CD14-positive monocyte (primary cell): ENCODE results near the gene OLFM1. TPM values are rescaled to one million over a fixed set of nuclear protein-coding genes. Genes with fewer than 3 reads are reported as not detected.

Experiments used
- DNase-seq, 3 donors: peaks; one replicate each; pipeline ENCODE4 v3.0.0-alpha.2; 2011 to 2022
- H2AFZ ChIP-seq: 2 replicates; pipeline ENCODE4 v1.6.0; 2012; ENCODE audit warnings: mild to moderate bottlenecking, low read depth, low read length, inconsistent platforms; ENCODE audit not compliant: insufficient read depth, poor library complexity, severe bottlenecking
- H3K27ac ChIP-seq, 2 donors: 1 replicate in 1 of 2; 2 replicates in 1 of 2; pipeline ENCODE4 v1.5.1; 2012 to 2013; ENCODE audit warnings: low read length in 2 of 2, control low read depth in 1 of 2, inconsistent platforms in 1 of 2, low read depth in 1 of 2, mild to moderate bottlenecking in 1 of 2
- H3K27me3 ChIP-seq, 2 donors: one replicate each; pipeline versions ENCODE4 v1.6.0 to v1.6.1; 2011 to 2013; ENCODE audit warnings: low read length in 2 of 2; ENCODE audit not compliant: control insufficient read depth in 2 of 2, insufficient read depth in 2 of 2
- H3K36me3 ChIP-seq, 2 donors: replicated peaks in 1 of 2; 1 replicate in 1 of 2; 2 replicates in 1 of 2; pipeline versions ENCODE4 v1.5.1 to v1.6.1; 2012 to 2013; ENCODE audit warnings: low read length in 2 of 2, control low read depth in 1 of 2, inconsistent platforms in 1 of 2, mild to moderate bottlenecking in 1 of 2; ENCODE audit not compliant: insufficient read depth in 2 of 2, control insufficient read depth in 1 of 2
- H3K4me1 ChIP-seq, 2 donors: 1 replicate in 1 of 2; 2 replicates in 1 of 2; pipeline versions ENCODE4 v1.5.1 to v1.6.1; 2012 to 2013; ENCODE audit warnings: low read length in 2 of 2, control low read depth in 1 of 2, inconsistent platforms in 1 of 2, mild to moderate bottlenecking in 1 of 2, moderate library complexity in 1 of 2; ENCODE audit not compliant: insufficient read depth in 2 of 2, control insufficient read depth in 1 of 2
- H3K4me2 ChIP-seq: replicated peaks from 2 replicates; pipeline ENCODE3; 2012; ENCODE audit warnings: low read length, moderate library complexity, mild to moderate bottlenecking; ENCODE audit not compliant: poor library complexity, severe bottlenecking; ENCODE audit errors: extremely low read depth
- H3K4me3 ChIP-seq, 3 experiments: fragments of 200-600 bp in 1 of 3; sonication (generic) in 1 of 3; replicated peaks in 1 of 3; 1 replicate in 2 of 3; 2 replicates in 1 of 3; pipeline ENCODE4 v1.5.1; 2011 to 2013; ENCODE audit warnings: low read length in 3 of 3, mild to moderate bottlenecking in 3 of 3, control low read depth in 2 of 3, low read depth in 2 of 3, inconsistent platforms in 1 of 3, moderate library complexity in 1 of 3
- H3K79me2 ChIP-seq: 2 replicates; pipeline ENCODE4 v1.6.0; 2012; ENCODE audit warnings: mild to moderate bottlenecking, control low read depth, inconsistent platforms, low read length, moderate library complexity; ENCODE audit not compliant: insufficient read depth
- H3K9ac ChIP-seq: 2 replicates; pipeline ENCODE4 v1.6.0; 2017; ENCODE audit warnings: low read length, mild to moderate bottlenecking; ENCODE audit not compliant: insufficient read depth, poor library complexity, severe bottlenecking
- H3K9me3 ChIP-seq, 2 donors: replicated peaks in 1 of 2; 1 replicate in 1 of 2; 2 replicates in 1 of 2; pipeline versions ENCODE4 v1.5.1 to v1.6.1; 2012 to 2013; ENCODE audit warnings: low read length in 2 of 2, control low read depth in 1 of 2; ENCODE audit not compliant: control insufficient read depth in 1 of 2, insufficient read depth in 1 of 2
- H4K20me1 ChIP-seq: 2 replicates; pipeline ENCODE4 v1.6.0; 2012; ENCODE audit warnings: mild to moderate bottlenecking, low read length, control low read depth, moderate library complexity; ENCODE audit not compliant: insufficient read depth
- H3K27ac Mint-ChIP-seq, 7 donors: one replicate each; pipeline ENCODE4 v1.8.0; 2020; ENCODE audit warnings: mild to moderate bottlenecking in 7 of 7, mixed read lengths in 7 of 7, moderate library complexity in 6 of 7, inconsistent platforms in 2 of 7
- H3K27me3 Mint-ChIP-seq, 3 donors: one replicate each; pipeline ENCODE4 v1.8.0; 2021 to 2022; ENCODE audit warnings: low read depth in 3 of 3, mild to moderate bottlenecking in 3 of 3, mixed read lengths in 3 of 3, moderate library complexity in 3 of 3, inconsistent platforms in 1 of 3
- H3K36me3 Mint-ChIP-seq, 2 donors: one replicate each; pipeline ENCODE4 v1.8.0; 2020; ENCODE audit warnings: mixed read lengths in 2 of 2, inconsistent platforms in 1 of 2, mild to moderate bottlenecking in 1 of 2
- H3K4me1 Mint-ChIP-seq: one replicate; pipeline ENCODE4 v1.8.0; 2020; ENCODE audit warnings: mild to moderate bottlenecking, mixed read lengths
- H3K4me3 Mint-ChIP-seq, 2 donors: one replicate each; pipeline ENCODE4 v1.8.0; 2020; ENCODE audit warnings: mild to moderate bottlenecking in 2 of 2, mixed read lengths in 2 of 2, moderate library complexity in 1 of 2
- H3K9me3 Mint-ChIP-seq, 7 donors: one replicate each; pipeline ENCODE4 v1.8.0; 2020 to 2022; ENCODE audit warnings: mixed read lengths in 7 of 7, mild to moderate bottlenecking in 6 of 7, moderate library complexity in 6 of 7, inconsistent platforms in 2 of 7
- CTCF ChIP-seq: fragments of 200-600 bp; IDR thresholded peaks from one replicate; pipeline ENCODE4 v1.8.0; 2022; ENCODE audit warnings: antibody characterized with exemption, mild to moderate bottlenecking
- WGBS: methylation state at CpG from one replicate; pipeline ENCODE4 v1.1.5; 2013; ENCODE audit warnings: missing lambda C conversion rate; ENCODE audit not compliant: insufficient coverage; 5-methylcytosine and 5-hydroxymethylcytosine counted together
- intact Hi-C, 2 donors: fragments of 100-400 bp; cut with micrococcal nuclease; formaldehyde crosslinking; loops; one replicate each; pipeline versions ENCODE4 v1.15.0 to v1.15.1; 2023
- polyA plus RNA-seq, 3 donors: library from polyadenylated mRNA; depleted of rRNA in 1 of 3; unstranded in 2 of 3; stranded (reverse) in 1 of 3; fragments of 300-500 nt in 2 of 3; fragments of >200 nt in 1 of 3; fragmentation: Illumina TruSeq in 2 of 3; gene quantifications; 1 replicate in 2 of 3; 2 replicates in 1 of 3; pipeline ENCODE4 v1.2.3, GENCODE V29; 2012 to 2021

OLFM1 gene
- polyA plus RNA-seq, 3 donors = 7.6 to 10.9 (median 9.4) TPM

DNA sequence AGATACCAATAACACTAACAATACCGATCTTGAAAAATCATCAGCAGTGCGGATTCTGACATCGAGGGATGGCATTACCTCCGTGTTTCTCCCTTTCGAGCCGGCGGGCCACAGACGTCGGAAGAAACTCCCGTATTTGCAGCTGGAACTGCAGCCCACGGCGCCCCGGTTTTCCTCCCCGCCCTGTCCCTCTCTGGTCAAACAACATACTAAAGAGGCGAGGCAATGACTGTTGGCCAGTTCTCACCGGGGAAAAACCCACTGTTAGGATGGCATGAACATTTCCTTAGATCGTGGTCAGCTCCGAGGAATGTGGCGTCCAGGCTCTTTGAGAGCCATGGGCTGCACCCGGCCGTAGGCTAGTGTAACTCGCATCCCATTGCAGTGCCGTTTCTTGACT lies 32.8 kb downstream of the OLFM1 start:
- Histone ChIP-seq H3K4me1 (no peaks in the 10 kb centered on the region), H3K79me2 (no peaks in the 10 kb centered on the region), H3K4me3 (no peak overlapping the region), H3K36me3 (no peaks in the 10 kb centered on the region), H4K20me1 (no peaks in the 10 kb centered on the region), H3K27me3 (no peaks in the 10 kb centered on the region), H3K9ac (no peak overlapping the region), H3K27ac (no peak overlapping the region), H3K9me3 (no peaks in the 10 kb centered on the region), H3K4me2 (no peak overlapping the region), H2AFZ (no peak overlapping the region)
- Mint-ChIP-seq H3K27ac (peak overlapping the region in 1 of 7 donors; percentile 50), H3K4me3 (no peak overlapping the region), H3K9me3 (peaks cover 2 to 24% (median 14%) of the 10 kb centered on the region in 7 donors), H3K36me3 (no peaks in the 10 kb centered on the region), H3K27me3 (peaks cover 2 to 11% (median 3%) of the 10 kb centered on the region in 3 donors), H3K4me1 (no peaks in the 10 kb centered on the region)
- TF ChIP-seq CTCF = no peak
- WGBS = 92% methylated on average over 23 of the region's 23 CpGs
- DNase-seq = no peak
- intact Hi-C loops = no loop called here

GRCh38 chr9:135122316-135122715 lies 34.8 kb downstream of the OLFM1 start:
- Histone ChIP-seq H3K79me2 (no peaks in the 10 kb centered on the region), H3K27ac (no peak overlapping the region), H3K4me2 (no peak overlapping the region), H3K9ac (no peak overlapping the region), H3K27me3 (no peaks in the 10 kb centered on the region), H3K36me3 (no peaks in the 10 kb centered on the region), H3K4me3 (no peak overlapping the region), H3K9me3 (no peaks in the 10 kb centered on the region), H2AFZ (no peak overlapping the region), H4K20me1 (no peaks in the 10 kb centered on the region), H3K4me1 (no peaks in the 10 kb centered on the region)
- intact Hi-C loops = no loop called here
- DNase-seq = no peak
- peaks cover 2 to 24% (median 14%) of the 10 kb centered on the region in 7 donors for H3K9me3 Mint-ChIP-seq
- H3K36me3 Mint-ChIP-seq = no peaks in the 10 kb centered on the region
- no peak for TF ChIP-seq CTCF
- 76% methylated on average over 12 of the region's 12 CpGs for WGBS
- no peaks in the 10 kb centered on the region for H3K4me1 Mint-ChIP-seq
- H3K4me3 Mint-ChIP-seq = no peak overlapping the region
- H3K27ac Mint-ChIP-seq = no peak overlapping the region
- H3K27me3 Mint-ChIP-seq = peaks cover 0 to 7% (median 2%) of the 10 kb centered on the region in 3 donors
